H1 (cell line): ENCODE measurements around the gene NELFCD. TPM values are rescaled to one million over a fixed set of nuclear protein-coding genes. Genes with fewer than 3 reads are reported as not detected.

Source experiments
- CTCF ChIA-PET: fragments of 300-600 bp; sonication (Branson Sonifier 250); formaldehyde crosslinking; loops from one replicate; lab custom pipeline; 2021; ENCODE audit not compliant: partially characterized antibody; lab: Charles Lee
- POLR2A ChIA-PET: fragments of 300-600 bp; sonication (Branson Sonifier 250); formaldehyde crosslinking; loops from one replicate; lab custom pipeline; 2021; ENCODE audit warnings: inconsistent platforms; ENCODE audit not compliant: partially characterized antibody; lab: Charles Lee
- DNase-seq, 2 experiments: peaks; one replicate each; pipeline versions ENCODE4 v3.0.0 to v3.0.0-alpha.2; 2010 to 2022; ENCODE audit warnings: low spot score in 2 of 2, low read depth in 1 of 2, mixed read lengths in 1 of 2
- FAIRE-seq: peaks from 2 replicates; lab custom pipeline; 2011; peaks lifted over from hg19 to GRCh38; lab: Jason Lieb, UNC
- H2AFZ ChIP-seq: 2 replicates; pipeline ENCODE4 v1.8.1; 2012; ENCODE audit warnings: low read length, inconsistent platforms
- H2AK5ac ChIP-seq: 2 replicates; pipeline ENCODE4 v1.6.1; 2013; ENCODE audit warnings: low read depth, low read length
- H2BK120ac ChIP-seq: replicated peaks from 2 replicates; pipeline ENCODE3; 2013; ENCODE audit warnings: low read depth, low read length, inconsistent platforms
- H2BK12ac ChIP-seq: 2 replicates; pipeline ENCODE4 v1.6.1; 2013; ENCODE audit warnings: low read depth, low read length
- H2BK15ac ChIP-seq: 2 replicates; pipeline ENCODE4 v1.6.1; 2013; ENCODE audit warnings: low read length
- H2BK20ac ChIP-seq: 2 replicates; pipeline ENCODE4 v1.6.1; 2013; ENCODE audit warnings: low read length
- H2BK5ac ChIP-seq: 2 replicates; pipeline ENCODE4 v1.6.1; 2013; ENCODE audit warnings: low read depth, low read length
- H3K14ac ChIP-seq: 2 replicates; pipeline ENCODE4 v1.6.1; 2013; ENCODE audit warnings: inconsistent platforms; ENCODE audit not compliant: insufficient read length
- H3K18ac ChIP-seq: 2 replicates; pipeline ENCODE4 v1.6.1; 2013; ENCODE audit warnings: low read length; ENCODE audit errors: extremely low read depth
- H3K23ac ChIP-seq: 2 replicates; pipeline ENCODE4 v1.6.1; 2013; ENCODE audit warnings: inconsistent platforms; ENCODE audit not compliant: insufficient read length
- H3K23me2 ChIP-seq: 2 replicates; pipeline ENCODE4 v1.6.1; 2013; ENCODE audit warnings: low read depth, low read length
- H3K27ac ChIP-seq: 2 replicates; pipeline ENCODE4 v1.6.1; 2011; ENCODE audit warnings: low read depth, low read length, inconsistent platforms
- H3K27me3 ChIP-seq, 4 experiments: replicated peaks in 1 of 4; 1 replicate in 1 of 4; 2 replicates in 3 of 4; pipeline versions ENCODE4 v1.6.1 to v1.8.1; 2011 to 2013; ENCODE audit warnings: low read length in 3 of 4, mild to moderate bottlenecking in 3 of 4, inconsistent platforms in 2 of 4, mixed read lengths in 2 of 4, moderate library complexity in 1 of 4; ENCODE audit not compliant: control insufficient read depth in 3 of 4, insufficient read depth in 3 of 4; ENCODE audit errors: extremely low read depth in 1 of 4
- H3K36me3 ChIP-seq, 4 experiments: 2 replicates each; pipeline versions ENCODE4 v1.6.1 to v1.8.1; 2011 to 2013; ENCODE audit warnings: mild to moderate bottlenecking in 4 of 4, low read length in 3 of 4, moderate library complexity in 2 of 4, control low read depth in 1 of 4, inconsistent platforms in 1 of 4; ENCODE audit not compliant: insufficient read depth in 4 of 4, control insufficient read depth in 2 of 4
- H3K4ac ChIP-seq: replicated peaks from 2 replicates; pipeline ENCODE3; 2013; ENCODE audit warnings: low read length, low read depth, mixed read lengths, inconsistent platforms; ENCODE audit not compliant: insufficient read length
- H3K4me1 ChIP-seq, 4 experiments: replicated peaks in 1 of 4; 1 replicate in 1 of 4; 2 replicates in 3 of 4; pipeline versions ENCODE4 v1.6.1 to v1.8.1; 2011 to 2013; ENCODE audit warnings: low read length in 3 of 4, inconsistent platforms in 2 of 4, mixed read lengths in 1 of 4; ENCODE audit not compliant: insufficient read depth in 4 of 4, control insufficient read depth in 3 of 4
- H3K4me2 ChIP-seq, 2 experiments: 2 replicates each; pipeline versions ENCODE4 v1.6.1 to v1.8.1; 2011 to 2013; ENCODE audit warnings: low read depth in 2 of 2, low read length in 2 of 2, control low read depth in 1 of 2, inconsistent platforms in 1 of 2, mild to moderate bottlenecking in 1 of 2; ENCODE audit not compliant: insufficient read depth in 1 of 2
- H3K4me3 ChIP-seq, 4 experiments: fragments of 200-600, 300-600 bp in 1 of 4; sonication (generic), shearing (Covaris generic), sonication (Bioruptor Twin) in 1 of 4; 2 replicates each; pipeline versions ENCODE4 v1.5.1 to v1.8.1; 2011 to 2016; ENCODE audit warnings: low read length in 4 of 4, low read depth in 3 of 4, control low read depth in 2 of 4, inconsistent platforms in 2 of 4, mild to moderate bottlenecking in 2 of 4, mixed read lengths in 1 of 4, moderate library complexity in 1 of 4; ENCODE audit not compliant: insufficient read depth in 2 of 4; ENCODE audit errors: extremely low read depth in 1 of 4
- H3K56ac ChIP-seq: replicated peaks from 2 replicates; pipeline ENCODE3; 2013; ENCODE audit warnings: low read depth, mild to moderate bottlenecking, mixed read lengths, low read length, inconsistent platforms; ENCODE audit not compliant: insufficient read length
- H3K79me1 ChIP-seq: 2 replicates; pipeline ENCODE4 v1.6.1; 2013; ENCODE audit warnings: low read depth, low read length, control low read depth
- H3K79me2 ChIP-seq, 2 experiments: 2 replicates each; pipeline versions ENCODE4 v1.6.1 to v1.8.1; 2012 to 2013; ENCODE audit warnings: low read length in 2 of 2, mild to moderate bottlenecking in 2 of 2, inconsistent platforms in 1 of 2; ENCODE audit not compliant: insufficient read depth in 2 of 2, control insufficient read depth in 1 of 2
- H3K9ac ChIP-seq, 4 experiments: replicated peaks in 1 of 4; 1 replicate in 1 of 4; 2 replicates in 3 of 4; pipeline versions ENCODE4 v1.6.1 to v1.8.1; 2011 to 2013; ENCODE audit warnings: low read depth in 3 of 4, low read length in 3 of 4, control low read depth in 2 of 4, mild to moderate bottlenecking in 2 of 4, moderate library complexity in 2 of 4, inconsistent platforms in 1 of 4; ENCODE audit errors: extremely low read depth in 1 of 4
- H3K9me3 ChIP-seq, 2 experiments: 2 replicates each; pipeline versions ENCODE4 v1.6.1 to v1.8.1; 2012 to 2013; ENCODE audit warnings: mild to moderate bottlenecking in 2 of 2, moderate library complexity in 2 of 2, control low read depth in 1 of 2, inconsistent platforms in 1 of 2, low read depth in 1 of 2, low read length in 1 of 2, mixed read lengths in 1 of 2; ENCODE audit not compliant: insufficient read depth in 2 of 2
- H4K20me1 ChIP-seq, 2 experiments: replicated peaks in 1 of 2; 2 replicates each; pipeline versions ENCODE3 to v1.8.1; 2011 to 2013; ENCODE audit warnings: inconsistent platforms in 2 of 2, low read length in 2 of 2, mild to moderate bottlenecking in 1 of 2; ENCODE audit not compliant: insufficient read depth in 2 of 2, control insufficient read depth in 1 of 2
- H4K5ac ChIP-seq: 2 replicates; pipeline ENCODE4 v1.6.1; 2013; ENCODE audit warnings: low read length, low read depth, mixed read lengths, inconsistent platforms; ENCODE audit not compliant: insufficient read length
- H4K8ac ChIP-seq: 2 replicates; pipeline ENCODE4 v1.8.0; 2013; ENCODE audit warnings: mild to moderate bottlenecking, moderate library complexity, low read length, inconsistent platforms; ENCODE audit not compliant: insufficient read depth; ENCODE audit errors: extremely low read depth
- H4K91ac ChIP-seq: replicated peaks from 2 replicates; pipeline ENCODE3; 2013; ENCODE audit warnings: low read length, mixed read lengths, inconsistent platforms; ENCODE audit not compliant: insufficient read length
- ATF2 ChIP-seq: IDR thresholded peaks from 2 replicates; pipeline ENCODE4 v1.6.1; 2012; ENCODE audit warnings: low read length, inconsistent platforms
- CBX8 ChIP-seq: fragments of 300-800, 300-1000 bp; sonication (generic); IDR thresholded peaks from 2 replicates; pipeline ENCODE4 v1.7.1; 2016; ENCODE audit warnings: low read depth, low read length, borderline replicate concordance
- EP300 ChIP-seq, 2 experiments: IDR thresholded peaks; 1 replicate in 1 of 2; 2 replicates in 1 of 2; pipeline ENCODE4 v1.6.1; 2011 to 2012; ENCODE audit warnings: low read depth in 2 of 2, low read length in 2 of 2, mild to moderate bottlenecking in 2 of 2, borderline replicate concordance in 1 of 2, inconsistent platforms in 1 of 2, moderate library complexity in 1 of 2
- GABPA ChIP-seq: IDR thresholded peaks from 2 replicates; pipeline ENCODE4 v1.6.1; 2011; ENCODE audit warnings: mild to moderate bottlenecking, low read length, moderate library complexity, borderline replicate concordance; ENCODE audit not compliant: insufficient read depth
- HDAC2 ChIP-seq, 2 experiments: fragments of 300-600 bp in 1 of 2; sonication (generic) in 1 of 2; IDR thresholded peaks; 2 replicates each; pipeline ENCODE4 v1.6.1; 2011 to 2012; ENCODE audit warnings: low read depth in 2 of 2, low read length in 2 of 2, mild to moderate bottlenecking in 2 of 2, moderate library complexity in 2 of 2, borderline replicate concordance in 1 of 2, inconsistent platforms in 1 of 2
- RAD21 ChIP-seq, 2 experiments: IDR thresholded peaks in 1 of 2; conservative IDR thresholded peaks in 1 of 2; 2 replicates each; pipeline ENCODE4 v1.6.1; 2011; ENCODE audit warnings: low read depth in 2 of 2, low read length in 2 of 2, improper control_type of control experiment in 1 of 2, inconsistent platforms in 1 of 2, mild to moderate bottlenecking in 1 of 2, moderate library complexity in 1 of 2
- TAF1 ChIP-seq: IDR thresholded peaks from 2 replicates; pipeline ENCODE4 v1.6.1; 2011; ENCODE audit warnings: mild to moderate bottlenecking, low read depth, low read length
- WGBS, 2 experiments: shearing (Covaris generic) in 1 of 2; methylation state at CpG; one replicate each; pipeline versions ENCODE4 v1.1.6 to v1.1.7; 2013 to 2015; ENCODE audit warnings: low lambda C conversion rate in 2 of 2, mixed read lengths in 2 of 2, inconsistent platforms in 1 of 2, low coverage in 1 of 2, missing lambda C conversion rate in 1 of 2; ENCODE audit not compliant: insufficient replicate concordance in 2 of 2, insufficient coverage in 1 of 2, insufficient read length in 1 of 2; ENCODE audit errors: extremely low coverage in 1 of 2, missing lambda C conversion rate in 1 of 2; 5-methylcytosine and 5-hydroxymethylcytosine counted together
- polyA plus RNA-seq, 7 experiments: library from polyadenylated mRNA; depleted of rRNA in 3 of 7; stranded (reverse) in 5 of 7; unstranded in 2 of 7; fragments of >200 nt in 5 of 7; fragments of 200-250 nt in 2 of 7; gene quantifications; 1 replicate in 5 of 7; 2 replicates in 1 of 7; 4 replicates in 1 of 7; pipeline versions ENCODE4 v1.2.1 to v1.2.3, GENCODE V29; 2011 to 2013; ENCODE audit warnings: missing spikeins in 2 of 7, mixed read lengths in 2 of 7
- total RNA-seq: library from RNA; stranded (reverse); fragmentation: NEBNext Ultra II Directional; extraction: Animal tissue kit (Norgen Biotek cat#: 25700); gene quantifications from 2 replicates; pipeline ENCODE4 v1.2.1, GENCODE V29; 2021

The NELFCD gene
- total and polyA plus RNA-seq, 2 of the 8 experiments (the other 6 are each of a cell fraction or from before 2014, with no cell fraction given): 35.5 to 59.6 TPM

- Histone ChIP-seq H3K14ac (no peak overlapping the region), H2AK5ac (no peak overlapping the region), H2BK120ac (no peak overlapping the region), H3K79me1 (no peaks in the 10 kb centered on the region), H2BK15ac (no peak overlapping the region), H4K8ac (no peak overlapping the region), H3K4ac (no peak overlapping the region), H3K9ac (no peak overlapping the region), H3K79me2 (no peaks in the 10 kb centered on the region), H4K5ac (no peak overlapping the region), H3K23me2 (no peaks in the 10 kb centered on the region), H3K9me3 (no peaks in the 10 kb centered on the region), H2BK5ac (no peak overlapping the region), H2BK12ac (no peak overlapping the region), H3K27ac (no peak overlapping the region), H3K4me2 (no peak overlapping the region), H4K20me1 (no peaks in the 10 kb centered on the region), H3K4me1 (no peaks in the 10 kb centered on the region), H3K56ac (no peak overlapping the region), H2AFZ (no peak overlapping the region), H3K4me3 (no peak overlapping the region), H4K91ac (no peak overlapping the region), H2BK20ac (no peak overlapping the region), H3K36me3 (no peaks in the 10 kb centered on the region), H3K27me3 (no peaks in the 10 kb centered on the region; a peak in 2 of 7 replicates), H3K18ac (no peak overlapping the region), H3K23ac (no peak overlapping the region)
- CTCF ChIA-PET: interaction anchor here (0.6 to 2.1 kb wide), 4 partner anchors 22 to 466 kb away, joined by 3 to 6 read pairs (median 4); no protein-coding TSS in a partner anchor
- DNase-seq (peak in 1 of 2 experiments; percentile 42), FAIRE-seq (no peak)
- POLR2A ChIA-PET: no interaction called here
- 90% methylated on average over 10 of the region's 10 CpGs; no CpG with 5 or more reads in 1 of the 2 experiments for WGBS, 2 experiments
- TF ChIP-seq ATF2: no peak
- TF ChIP-seq GABPA: no peak
- TF ChIP-seq TAF1: no peak
- TF ChIP-seq EP300 (IDR thresholded peaks at IDR 0.05; ENCODE audit: borderline replicate concordance in 1 of 2, low read depth in 2 of 2, low read length in 2 of 2): no peak
- TF ChIP-seq CBX8: no peak
- no peak for TF ChIP-seq RAD21 (IDR thresholded peaks at IDR 0.05 in 1 of 2, conservative IDR thresholded peaks at IDR 0.05 in 1 of 2; ENCODE audit: low read depth in 2 of 2, low read length in 2 of 2)
- no peak for TF ChIP-seq HDAC2 (IDR thresholded peaks at IDR 0.05; ENCODE audit: borderline replicate concordance in 1 of 2, low read depth in 2 of 2, low read length in 2 of 2)
Measured at GRCh38 chr20:59018817-59019216, 37.8 kb downstream of the NELFCD start.
